Stimulated activated CD8-positive, alpha-beta memory T cell treated with anti-CD3 and anti-CD28 coated beads, Interleukin-7, amount 100 ng/mL, for 1 hour (primary cell): ENCODE measurements around the gene LGR4.

Experiments
- DNase-seq, 2 donors: peaks; one replicate each; pipeline ENCODE4 v3.0.0-alpha.2; 2020; ENCODE audit warnings: low read depth in 2 of 2

LGR4 gene

GRCh38 chr11:27383645-27384044 lies 88.9 kb downstream of the LGR4 start:
- DNase-seq, result no peak

- DNase-seq, result no peak
Measured at GRCh38 chr11:27381238-27381666, 91.3 kb downstream of the LGR4 start.

- DNase-seq, result no peak
Measured at GRCh38 chr11:27380771-27381170, 91.8 kb downstream of the LGR4 start.

- no peak for DNase-seq
Measured at GRCh38 chr11:27379449-27379848, 93.1 kb downstream of the LGR4 start.

- DNase-seq, result no peak
Measured at GRCh38 chr11:27375370-27375769, 97.2 kb downstream of the LGR4 start.

GRCh38 chr11:27373856-27374602 lies 98.6 kb downstream of the LGR4 start:
- DNase-seq, result no peak

GRCh38 chr11:27373392-27373791 lies 99.2 kb downstream of the LGR4 start:
- no peak for DNase-seq

GRCh38 chr11:27372164-27372563 lies 100.4 kb downstream of the LGR4 start:
- no peak for DNase-seq

- DNase-seq, result no peak
Measured at GRCh38 chr11:27371489-27371888, 101.1 kb downstream of the LGR4 start.

- no peak for DNase-seq
Measured at GRCh38 chr11:27370374-27370773, 102.2 kb downstream of the LGR4 start.

GRCh38 chr11:27367881-27368280 lies 104.7 kb downstream of the LGR4 start:
- no peak for DNase-seq

- no peak for DNase-seq
Measured at GRCh38 chr11:27363576-27364117, 108.9 kb downstream of the LGR4 start.

- DNase-seq, result peak; percentile 68 to 70
Measured at GRCh38 chr11:27362749-27363575, 109.6 kb downstream of the LGR4 start, which contains the start of gene CCDC34. CCDC34 (minus strand) TSS chr11:27363215; CDS start chr11:27363194, 21 bp downstream.

- no peak for DNase-seq
Measured at GRCh38 chr11:27361649-27362431, 110.8 kb downstream of the LGR4 start.

GRCh38 chr11:27358296-27358695 lies 114.3 kb downstream of the LGR4 start:
- DNase-seq, result no peak

GRCh38 chr11:27357250-27357649 lies 115.3 kb downstream of the LGR4 start:
- no peak for DNase-seq

- no peak for DNase-seq
Measured at GRCh38 chr11:27356624-27357222, 115.9 kb downstream of the LGR4 start.

GRCh38 chr11:27355575-27356104 lies 117.0 kb downstream of the LGR4 start:
- no peak for DNase-seq

- DNase-seq, result no peak
Measured at GRCh38 chr11:27354359-27354965, 118.1 kb downstream of the LGR4 start.

- DNase-seq, result no peak
Measured at GRCh38 chr11:27353593-27354358, 118.8 kb downstream of the LGR4 start.
